NB4 (cell line): Measurements from ENCODE around the gene ZSWIM6.

Experiments
- MAX ChIP-seq: IDR thresholded peaks from 2 replicates; pipeline ENCODE4 v1.6.1; 2011; ENCODE audit warnings: low read depth, low read length
- MYC ChIP-seq: IDR thresholded peaks from 2 replicates; pipeline ENCODE4 v1.6.1; 2011; ENCODE audit warnings: low read depth, low read length
- POLR2A ChIP-seq: IDR thresholded peaks from 2 replicates; pipeline ENCODE4 v1.6.1; 2011; ENCODE audit warnings: mild to moderate bottlenecking; ENCODE audit not compliant: insufficient read length; ENCODE audit errors: extremely low read depth
- TF ChIP-seq, protein P1 (sequence below): IDR thresholded peaks from one replicate; pipeline ENCODE4 v1.5.1; 2012; ENCODE audit warnings: low read depth, low read length

GRCh38 chr5:61416010-61416409, 84.0 kb downstream of the ZSWIM6 start:
- TF ChIP-seq, protein P1, sequence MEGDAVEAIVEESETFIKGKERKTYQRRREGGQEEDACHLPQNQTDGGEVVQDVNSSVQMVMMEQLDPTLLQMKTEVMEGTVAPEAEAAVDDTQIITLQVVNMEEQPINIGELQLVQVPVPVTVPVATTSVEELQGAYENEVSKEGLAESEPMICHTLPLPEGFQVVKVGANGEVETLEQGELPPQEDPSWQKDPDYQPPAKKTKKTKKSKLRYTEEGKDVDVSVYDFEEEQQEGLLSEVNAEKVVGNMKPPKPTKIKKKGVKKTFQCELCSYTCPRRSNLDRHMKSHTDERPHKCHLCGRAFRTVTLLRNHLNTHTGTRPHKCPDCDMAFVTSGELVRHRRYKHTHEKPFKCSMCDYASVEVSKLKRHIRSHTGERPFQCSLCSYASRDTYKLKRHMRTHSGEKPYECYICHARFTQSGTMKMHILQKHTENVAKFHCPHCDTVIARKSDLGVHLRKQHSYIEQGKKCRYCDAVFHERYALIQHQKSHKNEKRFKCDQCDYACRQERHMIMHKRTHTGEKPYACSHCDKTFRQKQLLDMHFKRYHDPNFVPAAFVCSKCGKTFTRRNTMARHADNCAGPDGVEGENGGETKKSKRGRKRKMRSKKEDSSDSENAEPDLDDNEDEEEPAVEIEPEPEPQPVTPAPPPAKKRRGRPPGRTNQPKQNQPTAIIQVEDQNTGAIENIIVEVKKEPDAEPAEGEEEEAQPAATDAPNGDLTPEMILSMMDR: no peak
- TF ChIP-seq POLR2A (no peak), MYC (no peak), MAX (no peak)
